GM18508 (cell line): Measurements from ENCODE around the gene PCBD1.

Experiments
- ATAC-seq: cut with Tn5 transposase; IDR thresholded peaks from one replicate; pipeline ENCODE4 v1.9.1; 2021; ENCODE audit warnings: moderate number of reproducible peaks; ENCODE audit not compliant: insufficient read depth, unreplicated experiment

PCBD1 gene

GRCh38 chr10:70905071-70906021 lies 17.0 kb upstream of the PCBD1 start:
- ATAC-seq, result no peak

- no peak for ATAC-seq
Observed at GRCh38 chr10:70903262-70903921, 15.0 kb upstream of the PCBD1 start.

- ATAC-seq, result no peak
Observed at GRCh38 chr10:70902661-70903261, 14.4 kb upstream of the PCBD1 start.

GRCh38 chr10:70901276-70901878 lies 13.0 kb upstream of the PCBD1 start:
- ATAC-seq, result no peak

GRCh38 chr10:70899096-70899495 lies 10.7 kb upstream of the PCBD1 start:
- ATAC-seq, result no peak

- ATAC-seq, result no peak
Observed at GRCh38 chr10:70898687-70899086, 10.3 kb upstream of the PCBD1 start.

GRCh38 chr10:70896551-70896950 lies 8.2 kb upstream of the PCBD1 start:
- ATAC-seq, result no peak

- no peak for ATAC-seq
Observed at GRCh38 chr10:70894416-70894815, 6.1 kb upstream of the PCBD1 start.

- no peak for ATAC-seq
Observed at GRCh38 chr10:70893227-70894006, 5.1 kb upstream of the PCBD1 start.

GRCh38 chr10:70892631-70893030 lies 4.3 kb upstream of the PCBD1 start:
- ATAC-seq, result no peak

- ATAC-seq, result no peak
Observed at GRCh38 chr10:70891627-70892026, 3.3 kb upstream of the PCBD1 start.

- ATAC-seq, result no peak
Observed at GRCh38 chr10:70890917-70891431, 2.6 kb upstream of the PCBD1 start.

- no peak for ATAC-seq
Observed at GRCh38 chr10:70889291-70889690, 926 bp upstream of the PCBD1 start.

GRCh38 chr10:70886921-70887665 lies 1.3 kb downstream of the PCBD1 start:
- ATAC-seq, result no peak

- no peak for ATAC-seq
Observed at GRCh38 chr10:70885931-70886903, 2.1 kb downstream of the PCBD1 start.

GRCh38 chr10:70885481-70885880 lies 2.9 kb downstream of the PCBD1 start:
- no peak for ATAC-seq

- ATAC-seq, result no peak
Observed at GRCh38 chr10:70884741-70885140, 3.6 kb downstream of the PCBD1 start.

- ATAC-seq, result no peak
Observed at GRCh38 chr10:70880077-70880534, 8.3 kb downstream of the PCBD1 start.
